Measurements from ENCODE around the gene JAK1. TPM values are rescaled to one million over a fixed set of nuclear protein-coding genes. Genes with fewer than 3 reads are reported as not detected.

JAK1 gene
- total RNA-seq, 1 donor from 2014 or later: 110 TPM

DNA sequence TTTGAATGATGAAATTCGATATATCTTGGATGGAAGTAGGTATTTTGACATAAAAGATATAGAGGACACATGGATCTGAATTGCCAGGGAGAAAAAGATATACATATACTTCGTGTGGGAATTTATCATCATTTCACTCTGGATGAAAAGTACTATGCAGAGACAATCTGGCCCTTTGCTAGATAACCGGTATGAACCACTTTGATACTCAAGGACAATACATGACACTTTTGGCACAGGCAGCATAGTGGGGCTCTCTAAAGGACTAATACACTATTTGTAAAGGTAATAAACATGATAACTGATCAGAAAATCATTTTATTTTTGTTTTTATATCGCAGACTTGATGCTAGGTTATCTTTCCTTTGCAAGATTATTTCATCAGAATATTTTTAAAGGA lies 24.2 kb downstream of the JAK1 start:
- no peak for DNase-seq (ENCODE audit: low read depth)
- TF ChIP-seq, protein P1, sequence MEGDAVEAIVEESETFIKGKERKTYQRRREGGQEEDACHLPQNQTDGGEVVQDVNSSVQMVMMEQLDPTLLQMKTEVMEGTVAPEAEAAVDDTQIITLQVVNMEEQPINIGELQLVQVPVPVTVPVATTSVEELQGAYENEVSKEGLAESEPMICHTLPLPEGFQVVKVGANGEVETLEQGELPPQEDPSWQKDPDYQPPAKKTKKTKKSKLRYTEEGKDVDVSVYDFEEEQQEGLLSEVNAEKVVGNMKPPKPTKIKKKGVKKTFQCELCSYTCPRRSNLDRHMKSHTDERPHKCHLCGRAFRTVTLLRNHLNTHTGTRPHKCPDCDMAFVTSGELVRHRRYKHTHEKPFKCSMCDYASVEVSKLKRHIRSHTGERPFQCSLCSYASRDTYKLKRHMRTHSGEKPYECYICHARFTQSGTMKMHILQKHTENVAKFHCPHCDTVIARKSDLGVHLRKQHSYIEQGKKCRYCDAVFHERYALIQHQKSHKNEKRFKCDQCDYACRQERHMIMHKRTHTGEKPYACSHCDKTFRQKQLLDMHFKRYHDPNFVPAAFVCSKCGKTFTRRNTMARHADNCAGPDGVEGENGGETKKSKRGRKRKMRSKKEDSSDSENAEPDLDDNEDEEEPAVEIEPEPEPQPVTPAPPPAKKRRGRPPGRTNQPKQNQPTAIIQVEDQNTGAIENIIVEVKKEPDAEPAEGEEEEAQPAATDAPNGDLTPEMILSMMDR (conservative IDR thresholded peaks at IDR 0.05; ENCODE audit: low read depth, low read length): no peak
- no peak overlapping the region for H3K4me3 ChIP-seq (ENCODE audit: low read depth, low read length)

DNA sequence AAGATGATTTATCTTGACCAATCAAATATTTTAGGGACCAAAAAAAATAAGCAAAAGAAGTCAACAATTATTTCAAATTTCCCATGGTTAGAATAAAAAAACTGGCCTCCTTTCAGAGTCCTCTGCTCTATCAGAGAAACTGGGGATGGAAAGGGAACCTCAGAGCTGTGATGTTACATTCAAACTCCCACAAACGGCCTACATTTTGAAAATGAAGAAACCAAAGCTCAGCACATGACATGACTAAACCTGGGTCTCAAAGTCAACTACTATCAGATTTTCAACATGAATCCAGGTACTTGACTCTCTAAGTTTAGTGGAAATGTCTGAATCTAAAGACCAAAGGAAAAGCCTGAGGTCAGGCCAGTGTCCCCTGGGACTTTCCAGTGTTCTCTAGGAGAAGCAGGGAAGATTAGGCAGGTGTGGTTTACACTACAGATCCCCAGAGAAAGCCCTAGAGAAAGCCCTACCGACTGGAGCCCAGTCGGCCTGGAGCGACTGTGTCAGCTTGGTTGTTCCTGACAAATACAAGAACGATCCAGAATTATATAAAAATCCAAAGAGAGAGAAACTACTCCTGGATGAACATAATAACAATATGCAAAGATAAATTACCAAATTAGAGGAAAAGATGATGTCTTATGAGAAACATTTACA lies 24.8 kb downstream of the JAK1 start:
- DNase-seq (ENCODE audit: low read depth): no peak
- no peak overlapping the region for H3K4me3 ChIP-seq (ENCODE audit: low read depth, low read length)
- TF ChIP-seq, protein P1 (conservative IDR thresholded peaks at IDR 0.05; ENCODE audit: low read depth, low read length): no peak

DNA sequence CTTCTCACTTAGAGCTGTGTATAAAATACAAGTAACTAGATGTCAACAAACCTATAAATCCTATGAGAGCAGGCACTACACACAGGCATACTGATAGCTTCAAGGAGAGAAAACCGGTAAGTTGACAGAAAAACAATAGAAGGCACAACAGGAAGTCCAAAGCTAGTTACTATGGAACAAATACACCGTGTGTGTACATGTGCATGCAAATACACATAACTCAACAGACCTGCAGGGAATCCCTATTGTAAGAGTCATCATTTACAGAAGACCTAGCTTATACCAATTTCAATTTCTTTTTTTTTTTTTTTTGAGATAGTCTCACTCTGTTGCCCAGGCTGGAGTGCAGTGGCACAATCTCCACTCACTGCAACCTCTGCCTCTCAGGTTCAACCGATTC lies 26.3 kb downstream of the JAK1 start:
- DNase-seq (ENCODE audit: low read depth): no peak
- H3K4me3 ChIP-seq (ENCODE audit: low read depth, low read length): no peak overlapping the region
- TF ChIP-seq, protein P1 (conservative IDR thresholded peaks at IDR 0.05; ENCODE audit: low read depth, low read length): no peak

DNA sequence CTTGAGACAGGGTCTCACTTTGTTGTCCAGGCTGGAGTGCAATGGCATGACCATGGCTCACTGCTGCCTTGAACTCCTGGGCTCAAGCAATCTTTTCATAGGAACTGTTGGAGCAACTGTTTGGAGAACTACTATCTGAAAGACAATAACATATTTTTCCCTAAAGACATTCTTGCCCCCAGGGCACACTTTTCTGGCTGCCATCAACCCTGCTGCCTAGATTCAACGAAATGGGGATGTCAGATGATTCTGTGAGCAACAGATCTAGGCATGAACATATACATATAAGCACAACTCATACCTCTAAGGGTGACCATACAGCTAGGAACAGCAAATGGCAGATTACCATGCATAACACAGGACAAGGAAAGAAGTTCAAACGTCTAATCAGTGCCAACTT lies 27.4 kb downstream of the JAK1 start:
- H3K4me3 ChIP-seq (ENCODE audit: low read depth, low read length): no peak overlapping the region
- TF ChIP-seq, protein P1 (conservative IDR thresholded peaks at IDR 0.05; ENCODE audit: low read depth, low read length): no peak
- no peak for DNase-seq (ENCODE audit: low read depth)

DNA sequence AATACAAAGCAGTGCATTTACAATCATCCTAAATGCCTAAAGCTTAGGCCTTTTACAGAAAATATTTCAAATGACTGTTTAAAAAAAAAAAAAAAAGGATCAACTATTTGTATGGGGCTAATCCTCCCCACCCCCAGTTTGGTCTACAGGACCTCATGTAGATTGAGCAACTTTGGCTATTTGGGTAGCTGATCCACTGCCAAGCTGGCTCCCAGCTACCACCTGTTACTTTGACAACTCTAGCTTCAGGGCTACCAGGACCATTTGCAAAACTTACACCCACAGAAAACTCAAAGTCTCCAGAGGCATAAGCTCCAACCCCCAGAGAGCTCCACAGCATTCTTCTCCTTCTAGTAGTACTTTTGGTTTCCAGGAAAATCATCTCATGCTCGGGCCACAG lies 29.4 kb downstream of the JAK1 start:
- DNase-seq (ENCODE audit: low read depth): no peak
- TF ChIP-seq, protein P1 (conservative IDR thresholded peaks at IDR 0.05; ENCODE audit: low read depth, low read length): no peak

DNA sequence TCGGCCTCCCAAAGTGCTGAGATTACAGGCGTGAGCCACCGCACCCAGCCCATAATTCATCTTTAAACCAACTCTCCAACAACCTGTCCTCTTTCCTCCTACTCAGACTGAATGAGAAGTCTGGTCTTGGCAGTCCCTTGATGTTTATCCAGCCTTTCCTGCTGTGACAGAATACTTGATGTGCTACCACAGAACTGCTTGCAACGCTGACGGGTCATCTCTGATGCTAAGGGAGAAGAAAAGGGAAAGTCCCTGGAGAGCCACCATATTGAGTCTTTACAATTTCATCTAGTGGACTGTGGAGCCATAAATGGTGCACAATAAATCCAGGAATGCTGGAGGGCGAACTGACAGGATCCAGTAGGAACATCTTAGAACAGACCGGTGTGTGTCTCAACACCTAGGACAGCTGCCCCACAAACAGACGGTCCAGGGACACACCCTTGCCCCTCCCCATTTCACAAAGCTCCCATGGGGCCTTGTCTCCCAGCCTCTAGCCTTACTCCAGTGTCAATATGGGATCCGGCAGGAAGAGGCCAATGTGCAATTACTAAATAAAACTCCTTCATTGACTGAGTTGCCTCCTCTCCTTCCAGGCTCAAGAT lies 30.7 kb downstream of the JAK1 start:
- no peak for DNase-seq (ENCODE audit: low read depth)
- no peak overlapping the region for H3K4me3 ChIP-seq (ENCODE audit: low read depth, low read length)
- TF ChIP-seq, protein P1 (conservative IDR thresholded peaks at IDR 0.05; ENCODE audit: low read depth, low read length): no peak

More for the DNA sequence above, 29.4 kb downstream of the JAK1 start:
- H3K4me3 ChIP-seq (ENCODE audit: low read depth, low read length): no peak overlapping the region

DNA sequence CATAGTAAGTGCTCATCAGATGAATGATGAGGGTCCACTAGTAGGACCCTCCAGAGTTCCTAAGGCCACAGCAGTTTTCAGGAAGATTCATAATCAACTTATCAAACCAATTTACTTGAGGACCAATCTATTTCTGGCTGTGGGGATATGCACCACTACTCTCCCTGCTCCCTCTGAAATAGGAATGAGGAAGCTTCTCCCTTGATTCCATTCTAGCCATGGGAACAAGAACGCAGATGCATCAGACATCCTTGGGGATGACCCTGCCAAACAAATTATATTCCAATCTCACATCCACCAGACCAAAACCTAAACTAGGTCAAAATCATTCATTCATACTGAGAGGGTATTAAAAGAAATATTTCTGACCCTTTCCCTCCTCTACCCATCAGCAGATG lies 31.5 kb downstream of the JAK1 start:
- H3K4me3 ChIP-seq (ENCODE audit: low read depth, low read length): no peak overlapping the region
- TF ChIP-seq, protein P1 (conservative IDR thresholded peaks at IDR 0.05; ENCODE audit: low read depth, low read length): no peak
- no peak for DNase-seq (ENCODE audit: low read depth)

Measured in epithelial cell of proximal tubule (primary cell).